H1 (cell line): Measurements from ENCODE around the gene TCTN3. TPM values are rescaled to one million over a fixed set of nuclear protein-coding genes. Genes with fewer than 3 reads are reported as not detected.

Source experiments
- MAFK ChIP-seq: IDR thresholded peaks from 2 replicates; pipeline ENCODE4 v1.6.1; 2012; ENCODE audit warnings: low read depth, mild to moderate bottlenecking, improper control_type of control experiment, low read length
- TBP ChIP-seq: IDR thresholded peaks from 2 replicates; pipeline ENCODE4 v1.6.1; 2011; ENCODE audit warnings: low read depth, low read length, improper control_type of control experiment
- polyA plus RNA-seq, 7 experiments: library from polyadenylated mRNA; depleted of rRNA in 3 of 7; stranded (reverse) in 5 of 7; unstranded in 2 of 7; fragments of >200 nt in 5 of 7; fragments of 200-250 nt in 2 of 7; gene quantifications; 1 replicate in 5 of 7; 2 replicates in 1 of 7; 4 replicates in 1 of 7; pipeline versions ENCODE4 v1.2.1 to v1.2.3, GENCODE V29; 2011 to 2013; ENCODE audit warnings: missing spikeins in 2 of 7, mixed read lengths in 2 of 7
- total RNA-seq: library from RNA; stranded (reverse); fragmentation: NEBNext Ultra II Directional; extraction: Animal tissue kit (Norgen Biotek cat#: 25700); gene quantifications from 2 replicates; pipeline ENCODE4 v1.2.1, GENCODE V29; 2021

TCTN3 gene
- total and polyA plus RNA-seq, 2 of the 8 experiments (the other 6 are each of a cell fraction or from before 2014, with no cell fraction given) = 34.7 to 39.8 TPM

GRCh38 chr10:95694665-95695064 is 938 bp upstream of the TCTN3 start (continued):
- TF ChIP-seq MAFK (no peak), TBP (no peak)
- TF ChIP-seq, all 59 proteins: peak for 0
